GM21360 (cell line): Measurements from ENCODE around the gene PITPNC1.
"Not testable (repeated sequence)": the region's sequence is repeated elsewhere in the genome, so short reads cannot be mapped to it uniquely, and the experiment has no call there.

Source experiments
- ATAC-seq: cut with Tn5 transposase; IDR thresholded peaks from one replicate; pipeline ENCODE4 v1.9.1; 2021; ENCODE audit warnings: mild to moderate bottlenecking, moderate library complexity; ENCODE audit not compliant: unreplicated experiment

Gene PITPNC1

GRCh38 chr17:67570797-67571196, 193.7 kb downstream of the PITPNC1 start:
- no peak for ATAC-seq

- no peak for ATAC-seq
Observed at GRCh38 chr17:67571478-67571877, 194.4 kb downstream of the PITPNC1 start.

GRCh38 chr17:67573987-67574657, 197.0 kb downstream of the PITPNC1 start:
- ATAC-seq, result no peak

- ATAC-seq, result no peak
Observed at GRCh38 chr17:67574658-67575293, 197.7 kb downstream of the PITPNC1 start.

- ATAC-seq, result no peak
Observed at GRCh38 chr17:67575325-67575724, 198.2 kb downstream of the PITPNC1 start.

- no peak for ATAC-seq
Observed at GRCh38 chr17:67576471-67577115, 199.5 kb downstream of the PITPNC1 start.

GRCh38 chr17:67577429-67578141, 200.5 kb downstream of the PITPNC1 start:
- ATAC-seq, result no peak

- ATAC-seq, result peak; percentile 32
Observed at GRCh38 chr17:67578142-67578457, 201.0 kb downstream of the PITPNC1 start.

- ATAC-seq, result not testable (repeated sequence)
Observed at GRCh38 chr17:67578679-67579405, 201.8 kb downstream of the PITPNC1 start.

- no peak for ATAC-seq
Observed at GRCh38 chr17:67582673-67583081, 205.6 kb downstream of the PITPNC1 start.

GRCh38 chr17:67585077-67585602, 208.1 kb downstream of the PITPNC1 start:
- ATAC-seq, result no peak

- no peak for ATAC-seq
Observed at GRCh38 chr17:67588326-67588725, 211.2 kb downstream of the PITPNC1 start.

GRCh38 chr17:67594115-67594880, 217.2 kb downstream of the PITPNC1 start:
- ATAC-seq, result no peak

- ATAC-seq, result no peak
Observed at GRCh38 chr17:67600408-67600807, 223.3 kb downstream of the PITPNC1 start.

- no peak for ATAC-seq
Observed at GRCh38 chr17:67601897-67602296, 224.8 kb downstream of the PITPNC1 start.

GRCh38 chr17:67602444-67602843, 225.4 kb downstream of the PITPNC1 start:
- no peak for ATAC-seq

- ATAC-seq, result no peak
Observed at GRCh38 chr17:67602974-67603373, 225.9 kb downstream of the PITPNC1 start.

- no peak for ATAC-seq
Observed at GRCh38 chr17:67605256-67605912, 228.3 kb downstream of the PITPNC1 start.

- no peak for ATAC-seq
Observed at GRCh38 chr17:67606471-67606870, 229.4 kb downstream of the PITPNC1 start.
